Lower leg skin (tissue), 3 donors: ENCODE data around the gene MED12.

ENCODE experiments used
- CTCF ChIP-seq, 3 donors: fragments of 450-650 bp; IDR thresholded peaks; one replicate each; pipeline ENCODE4 v1.5.1; 2016; ENCODE audit warnings: antibody characterized with exemption in 3 of 3, mild to moderate bottlenecking in 3 of 3, moderate library complexity in 2 of 3
- POLR2A ChIP-seq, 2 donors: fragments of 450-650 bp; IDR thresholded peaks; one replicate each; pipeline ENCODE4 v1.6.1; 2016 to 2017; ENCODE audit warnings: antibody characterized with exemption in 2 of 2, mild to moderate bottlenecking in 1 of 2, moderate library complexity in 1 of 2

DNA sequence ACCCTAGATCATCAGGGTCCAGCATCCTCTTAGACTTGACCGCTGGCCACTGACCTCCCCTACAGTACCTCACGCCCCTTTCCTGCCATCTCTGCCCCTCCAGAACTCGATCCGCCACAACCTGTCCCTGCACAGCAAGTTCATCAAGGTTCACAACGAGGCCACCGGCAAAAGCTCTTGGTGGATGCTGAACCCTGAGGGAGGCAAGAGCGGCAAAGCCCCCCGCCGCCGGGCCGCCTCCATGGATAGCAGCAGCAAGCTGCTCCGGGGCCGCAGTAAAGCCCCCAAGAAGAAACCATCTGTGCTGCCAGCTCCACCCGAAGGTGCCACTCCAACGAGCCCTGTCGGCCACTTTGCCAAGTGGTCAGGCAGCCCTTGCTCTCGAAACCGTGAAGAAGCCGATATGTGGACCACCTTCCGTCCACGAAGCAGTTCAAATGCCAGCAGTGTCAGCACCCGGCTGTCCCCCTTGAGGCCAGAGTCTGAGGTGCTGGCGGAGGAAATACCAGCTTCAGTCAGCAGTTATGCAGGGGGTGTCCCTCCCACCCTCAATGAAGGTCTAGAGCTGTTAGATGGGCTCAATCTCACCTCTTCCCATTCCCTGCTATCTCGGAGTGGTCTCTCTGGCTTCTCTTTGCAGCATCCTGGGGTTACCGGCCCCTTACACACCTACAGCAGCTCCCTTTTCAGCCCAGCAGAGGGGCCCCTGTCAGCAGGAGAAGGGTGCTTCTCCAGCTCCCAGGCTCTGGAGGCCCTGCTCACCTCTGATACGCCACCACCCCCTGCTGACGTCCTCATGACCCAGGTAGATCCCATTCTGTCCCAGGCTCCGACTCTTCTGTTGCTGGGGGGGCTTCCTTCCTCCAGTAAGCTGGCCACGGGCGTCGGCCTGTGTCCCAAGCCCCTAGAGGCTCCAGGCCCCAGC is 17.6 kb upstream of the MED12 start:
- no peak for TF ChIP-seq CTCF (IDR thresholded peaks at IDR 0.05)
- no peak for TF ChIP-seq POLR2A (IDR thresholded peaks at IDR 0.05)
